Islet of Langerhans (tissue), 1 donor: ENCODE data around the gene DIP2A.

Source experiments
- FAIRE-seq: peaks from one replicate; lab custom pipeline; 2011; peaks lifted over from hg19 to GRCh38; lab: Jason Lieb, UNC

DIP2A gene

DNA sequence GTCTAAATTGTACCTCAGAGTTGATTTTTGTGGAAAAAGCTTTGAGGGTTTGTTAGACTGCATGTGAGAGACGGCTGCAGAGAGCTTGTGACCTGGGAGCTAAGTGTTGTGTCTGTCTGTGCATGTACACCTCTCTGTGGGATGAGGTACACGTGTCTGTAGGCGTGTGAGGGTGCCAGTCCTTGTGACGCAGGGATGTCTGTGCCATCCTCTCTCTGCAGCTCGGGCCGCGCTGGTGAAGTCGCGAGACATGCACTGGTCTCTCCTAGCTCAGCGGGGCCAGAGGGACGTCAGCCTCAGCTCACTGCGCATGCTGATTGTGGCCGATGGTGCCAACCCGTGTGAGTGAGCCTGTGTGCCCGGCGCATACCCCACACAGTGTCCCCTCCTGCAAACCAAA lies 79.6 kb downstream of the DIP2A start:
- no peak for FAIRE-seq

DNA sequence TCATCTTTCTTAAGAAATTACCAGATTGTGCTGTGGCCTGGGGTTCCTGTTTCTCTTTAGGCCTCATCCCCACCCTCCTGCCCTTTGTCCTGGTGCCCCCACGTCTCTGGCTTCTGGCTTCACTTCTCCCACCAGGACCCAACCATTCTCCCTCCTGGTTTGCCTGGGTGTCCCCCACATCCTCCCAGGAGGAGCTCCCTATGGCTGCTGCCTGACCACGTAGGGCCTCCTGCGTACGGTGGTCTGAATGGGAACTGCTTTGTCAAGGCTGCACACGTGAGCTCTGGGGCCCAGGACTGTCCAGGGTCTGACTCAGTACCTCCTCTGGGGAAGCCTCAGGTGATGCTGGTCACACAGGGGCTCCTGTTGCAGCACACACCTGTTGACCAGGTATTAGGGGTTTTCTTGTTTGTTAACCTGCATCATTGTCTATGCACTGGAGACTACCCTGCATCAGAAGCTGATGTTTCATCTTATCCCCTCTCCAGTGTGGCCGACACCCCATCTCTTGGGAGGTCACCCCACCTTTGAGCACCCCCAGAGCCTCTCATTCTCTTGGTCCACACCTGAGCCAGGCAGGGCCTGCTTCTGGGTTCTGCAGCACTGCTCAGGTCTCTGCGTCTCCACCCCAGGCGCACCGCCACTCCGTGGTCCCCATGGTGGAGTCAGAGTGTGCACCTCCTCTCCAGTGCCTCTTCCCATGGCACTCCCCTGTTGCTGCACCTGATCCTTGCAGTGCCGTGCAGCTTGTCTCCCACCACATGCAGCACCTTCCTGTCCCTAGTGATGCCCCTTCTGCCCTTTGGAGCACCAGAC lies 80.4 kb downstream of the DIP2A start:
- no peak for FAIRE-seq

DNA sequence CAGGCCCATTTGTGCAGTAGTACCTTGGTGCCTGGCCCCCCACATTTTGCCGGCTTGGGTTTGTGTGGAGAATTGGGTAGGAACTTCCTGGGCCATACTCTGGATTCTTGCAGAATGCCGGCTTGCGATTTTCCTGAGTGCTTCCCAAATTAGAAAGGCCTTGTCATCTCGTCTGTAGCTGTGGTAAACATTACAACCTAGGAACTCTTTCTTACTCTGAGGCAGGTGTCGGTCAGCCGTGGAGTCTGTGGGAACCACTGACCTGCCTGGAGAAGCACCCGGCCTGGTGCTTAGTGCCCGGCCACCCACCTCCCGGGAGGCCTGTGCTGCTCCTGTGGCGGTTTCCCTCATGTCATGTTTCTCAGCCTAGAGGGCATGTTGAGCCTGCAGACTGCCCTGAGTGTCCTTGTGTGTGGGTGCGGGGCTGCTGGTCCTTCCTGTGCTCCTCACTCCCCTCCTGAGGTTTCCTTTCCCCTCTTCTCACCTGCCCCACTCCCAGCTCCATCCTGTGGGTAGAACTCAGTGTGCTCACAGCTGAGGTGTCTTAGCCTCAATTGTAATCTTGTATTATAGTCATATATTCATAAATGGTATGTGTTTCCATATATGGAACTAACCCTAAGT lies 81.5 kb downstream of the DIP2A start:
- no peak for FAIRE-seq

DNA sequence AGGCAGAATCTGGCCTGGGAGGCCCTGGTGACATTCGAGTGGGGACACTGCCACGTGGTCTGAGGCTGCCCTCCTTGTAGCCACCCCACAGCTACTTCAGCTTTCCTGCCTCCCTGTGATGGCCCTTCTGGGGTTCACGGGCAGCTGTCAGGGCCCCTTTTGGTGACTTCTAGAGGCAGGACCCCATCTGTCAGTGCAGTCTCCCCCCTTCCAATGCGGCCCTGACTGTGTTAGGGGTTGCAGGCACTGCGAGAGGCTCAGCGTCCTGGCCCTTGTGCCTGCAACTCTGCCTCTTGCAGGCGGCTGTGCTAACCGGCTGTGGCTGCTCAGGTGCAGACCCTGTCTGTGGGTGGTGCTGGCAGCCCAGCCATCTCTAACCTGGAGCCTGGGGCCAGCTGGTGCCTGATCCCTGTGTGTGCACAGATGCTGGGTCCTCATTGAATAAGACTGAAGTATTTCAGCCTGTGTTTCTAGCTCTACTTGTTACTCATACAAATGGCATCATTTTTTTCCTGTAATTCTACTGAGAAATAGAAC lies 84.0 kb downstream of the DIP2A start:
- no peak for FAIRE-seq

DNA sequence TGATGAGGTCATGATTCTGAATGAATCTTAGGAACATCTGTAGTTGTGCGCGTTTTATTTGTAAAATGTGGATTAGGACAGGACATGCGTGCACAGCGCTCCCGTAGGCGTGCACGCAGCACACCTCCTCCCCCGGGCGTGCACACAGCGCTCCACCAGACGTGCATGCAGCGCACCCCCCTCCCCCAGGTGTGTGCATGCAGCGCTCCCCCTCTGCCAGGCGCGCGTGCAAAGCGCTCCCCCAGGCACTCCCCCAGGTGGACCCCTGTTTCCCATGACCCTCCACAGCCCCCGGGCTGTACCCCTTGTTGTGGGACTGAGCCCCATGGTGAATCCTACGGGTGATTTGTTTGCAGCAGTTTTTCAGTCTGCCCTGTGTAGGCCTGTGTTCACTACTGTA lies 84.6 kb downstream of the DIP2A start:
- no peak for FAIRE-seq

DNA sequence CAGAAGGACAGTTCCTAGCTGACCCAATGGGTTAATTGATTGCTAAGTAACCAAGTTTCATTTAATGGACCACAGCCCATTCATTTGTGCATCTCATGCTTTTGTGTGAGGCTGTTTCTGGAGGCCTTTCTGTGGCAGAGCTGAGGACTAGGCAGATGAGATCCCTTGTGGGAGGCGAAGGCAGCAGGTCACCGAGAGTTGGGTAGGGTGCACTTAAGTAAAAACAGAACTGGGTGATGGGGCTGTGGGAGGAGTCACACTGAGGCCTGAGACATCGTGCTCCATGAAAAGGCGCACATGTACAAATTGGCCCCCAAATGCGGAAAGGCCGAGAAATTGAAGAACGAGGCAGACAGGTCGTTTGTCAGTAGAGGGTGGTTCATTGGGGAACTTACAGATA lies 85.3 kb downstream of the DIP2A start:
- FAIRE-seq: no peak

DNA sequence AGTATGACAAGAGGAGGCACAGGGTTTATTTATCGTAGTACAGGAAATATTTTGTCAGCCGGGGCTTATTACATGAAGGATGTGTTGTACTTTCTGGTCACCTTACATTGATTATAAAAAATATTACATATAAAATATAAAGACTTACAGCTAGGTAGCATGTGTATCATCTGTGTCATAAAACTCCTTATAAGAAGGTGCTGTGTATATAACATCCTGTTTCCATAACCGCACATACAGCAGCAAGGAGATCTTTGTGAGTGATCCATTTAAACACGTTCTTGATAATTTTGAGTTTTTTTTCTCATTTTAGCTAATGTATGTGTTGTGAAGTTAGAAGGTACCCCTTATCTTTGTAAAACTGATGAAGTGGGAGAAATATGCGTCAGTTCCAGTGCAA lies 86.1 kb downstream of the DIP2A start:
- FAIRE-seq: no peak

DNA sequence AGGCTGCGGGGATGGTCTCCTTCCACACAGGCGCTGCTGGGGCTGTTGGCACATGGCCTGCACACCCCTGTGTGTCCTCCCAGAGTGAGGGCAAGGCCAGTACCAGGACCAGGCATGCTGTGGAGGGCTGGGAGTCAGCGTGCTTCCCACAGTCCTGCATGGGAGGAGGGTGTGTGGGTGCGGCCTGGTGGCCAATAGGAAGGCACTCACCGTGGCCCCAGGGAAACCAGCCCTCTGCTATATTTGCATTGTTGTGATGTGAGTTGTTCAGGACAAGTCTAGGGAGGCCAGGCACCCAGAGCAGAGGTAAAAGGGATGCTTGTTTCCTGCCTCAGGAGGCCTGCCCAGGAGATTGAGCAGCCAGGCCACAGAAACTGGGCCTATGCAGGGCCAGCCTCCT lies 86.7 kb downstream of the DIP2A start:
- no peak for FAIRE-seq

DNA sequence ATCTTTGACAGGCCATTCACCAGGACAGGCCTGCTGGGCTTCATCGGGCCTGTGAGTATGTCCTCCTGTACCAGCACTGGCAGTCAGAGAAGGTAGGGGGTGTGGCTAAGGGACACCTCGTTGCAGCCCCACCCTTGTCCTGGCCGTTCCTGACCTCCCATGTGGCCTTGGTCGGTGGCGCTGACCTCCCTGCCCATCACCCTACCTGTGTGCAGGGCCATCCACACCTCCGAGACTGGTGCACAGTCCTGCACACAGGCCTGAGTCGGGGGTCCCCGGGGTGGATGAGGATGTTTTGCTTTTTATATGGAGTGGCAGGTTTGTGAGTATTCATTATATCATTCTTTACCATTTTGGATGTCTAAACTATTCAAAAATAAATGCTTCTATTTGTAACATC lies 87.2 kb downstream of the DIP2A start:
- no peak for FAIRE-seq

DNA sequence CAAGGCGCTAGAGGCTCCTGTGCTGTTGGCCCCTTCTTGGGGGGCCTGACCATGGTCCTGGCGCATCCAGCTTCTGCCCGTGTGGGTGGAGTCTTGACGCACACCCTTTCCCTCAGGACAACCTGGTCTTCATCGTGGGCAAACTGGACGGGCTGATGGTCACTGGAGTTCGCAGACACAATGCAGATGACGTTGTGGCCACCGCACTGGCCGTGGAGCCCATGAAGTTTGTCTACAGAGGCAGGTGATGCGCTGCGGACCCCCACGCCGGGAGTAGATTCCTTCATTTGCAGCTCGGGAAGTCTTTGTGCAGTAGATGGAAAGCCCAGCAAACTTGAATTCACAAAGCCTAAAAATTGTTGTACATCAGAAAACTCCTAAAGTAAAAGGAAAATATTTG lies 88.1 kb downstream of the DIP2A start:
- FAIRE-seq: no peak

DNA sequence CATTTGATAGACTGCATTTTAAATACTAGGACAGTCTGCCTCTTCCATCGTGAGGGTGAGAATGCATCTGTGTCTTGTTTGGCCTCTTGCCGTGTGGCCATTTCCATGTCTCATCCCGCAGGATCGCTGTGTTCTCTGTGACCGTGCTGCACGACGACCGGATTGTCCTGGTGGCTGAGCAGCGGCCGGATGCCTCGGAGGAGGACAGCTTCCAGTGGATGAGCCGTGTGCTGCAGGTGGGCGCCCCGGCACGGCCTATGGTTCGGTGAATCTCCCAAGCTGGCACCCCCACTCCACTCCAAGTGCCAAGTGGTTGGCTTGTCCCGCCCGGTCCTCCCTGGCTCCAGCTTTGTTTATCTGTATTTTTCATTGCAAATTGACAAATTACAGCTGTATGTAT lies 91.0 kb downstream of the DIP2A start:
- no peak for FAIRE-seq

DNA sequence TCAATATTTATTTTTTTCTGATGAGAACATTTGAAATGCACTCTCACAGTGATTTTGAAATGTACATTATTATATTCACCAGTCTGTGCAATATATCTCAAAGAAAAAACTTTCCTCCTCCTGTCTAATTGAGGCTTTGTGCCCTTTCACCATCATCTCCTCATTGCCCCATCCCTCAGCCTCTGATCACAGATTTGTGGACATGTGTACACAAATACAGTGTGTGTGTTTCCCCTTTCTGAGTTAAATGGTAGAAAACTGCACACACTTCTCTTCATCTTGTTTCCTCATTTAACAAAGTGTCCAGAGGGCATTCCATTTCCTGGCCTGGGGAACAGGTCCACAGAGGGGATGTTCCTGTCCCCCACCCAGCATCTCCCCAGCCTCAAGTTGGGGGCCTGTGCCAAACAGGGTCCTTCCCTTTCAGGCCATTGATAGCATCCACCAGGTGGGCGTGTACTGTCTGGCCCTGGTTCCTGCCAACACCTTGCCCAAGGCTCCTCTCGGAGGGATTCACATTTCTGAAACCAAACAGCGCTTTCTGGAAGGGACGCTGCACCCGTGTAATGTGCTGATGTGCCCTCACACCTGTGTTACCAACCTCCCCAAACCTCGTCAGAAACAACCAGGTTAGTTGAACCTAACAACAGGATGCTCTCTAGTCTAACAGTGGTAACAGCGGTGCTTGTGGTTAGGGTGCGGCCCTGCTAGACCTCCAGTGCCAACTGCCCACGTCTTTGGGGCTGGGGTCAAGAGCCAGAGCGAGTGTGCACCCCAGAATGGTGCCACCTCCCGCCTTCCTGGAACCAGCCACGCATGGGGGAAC lies 91.6 kb downstream of the DIP2A start:
- FAIRE-seq: no peak

DNA sequence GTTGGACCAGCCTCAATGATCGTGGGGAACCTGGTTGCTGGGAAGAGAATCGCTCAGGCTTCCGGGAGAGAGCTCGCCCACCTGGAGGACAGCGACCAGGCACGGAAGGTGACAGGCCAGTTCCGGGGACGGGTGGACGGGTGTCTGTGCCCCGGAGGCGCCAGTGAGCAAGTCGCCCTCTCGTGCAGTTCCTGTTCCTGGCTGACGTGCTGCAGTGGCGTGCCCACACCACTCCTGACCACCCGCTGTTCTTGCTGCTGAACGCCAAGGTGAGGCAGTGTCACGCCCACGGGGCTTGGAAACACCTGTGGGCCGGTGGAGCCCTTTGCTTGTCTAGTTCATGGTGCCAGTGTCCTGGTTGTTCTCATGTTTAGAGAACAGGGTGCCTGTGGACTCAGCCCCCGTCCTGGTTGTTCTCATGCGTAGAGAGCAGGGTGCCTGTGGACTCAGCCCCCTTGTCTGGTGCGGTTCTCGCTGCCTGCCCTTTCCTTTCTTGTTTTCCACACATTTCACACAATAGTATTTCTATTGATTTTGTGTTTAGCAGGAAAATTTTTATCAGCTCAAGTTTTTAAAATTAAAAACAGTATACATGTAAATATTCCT lies 93.0 kb downstream of the DIP2A start:
- FAIRE-seq: no peak

DNA sequence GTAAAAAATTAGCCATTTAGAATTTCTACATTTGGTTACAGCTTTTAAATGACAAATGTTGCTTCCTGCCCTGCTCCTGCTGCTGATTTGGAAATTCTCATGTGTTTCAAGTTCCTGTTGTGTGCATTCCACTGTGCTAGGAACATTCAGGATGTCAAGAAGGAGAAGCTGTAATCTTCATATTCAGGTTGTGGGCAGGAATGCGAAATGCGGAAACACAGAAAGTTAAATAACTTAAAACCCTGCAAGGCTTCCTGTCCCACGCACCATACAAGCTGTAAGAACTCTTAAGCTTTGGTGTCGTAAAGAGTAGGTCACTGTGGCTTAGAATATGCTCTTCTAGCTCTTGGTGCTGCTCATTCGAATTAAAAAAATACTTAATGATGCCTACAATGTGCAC lies 93.6 kb downstream of the DIP2A start:
- FAIRE-seq: no peak

DNA sequence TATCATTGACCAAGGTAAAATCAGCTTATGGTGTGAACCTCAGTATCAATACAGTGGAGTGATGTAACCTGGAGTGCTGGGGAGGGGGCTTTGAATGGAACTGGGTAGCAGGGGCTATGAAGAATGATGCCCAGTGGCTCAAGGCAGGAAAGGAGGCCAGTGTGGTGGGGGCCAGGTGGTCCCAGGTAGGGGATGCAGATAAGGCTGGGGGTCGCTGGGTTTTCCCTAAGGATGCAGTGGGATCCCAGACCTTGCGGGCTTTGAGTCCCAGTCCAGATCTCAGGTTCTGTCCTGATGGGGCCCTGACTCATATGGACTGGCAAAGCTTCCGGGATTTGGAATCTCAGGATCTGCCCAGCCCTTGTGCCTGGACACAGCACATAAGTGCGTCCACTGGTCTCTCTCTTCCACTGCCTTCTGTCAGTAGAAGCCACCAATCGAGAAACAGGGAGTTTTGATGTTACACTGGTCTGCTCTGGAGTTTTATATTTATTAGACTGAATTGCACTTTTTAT lies 94.2 kb downstream of the DIP2A start:
- no peak for FAIRE-seq

DNA sequence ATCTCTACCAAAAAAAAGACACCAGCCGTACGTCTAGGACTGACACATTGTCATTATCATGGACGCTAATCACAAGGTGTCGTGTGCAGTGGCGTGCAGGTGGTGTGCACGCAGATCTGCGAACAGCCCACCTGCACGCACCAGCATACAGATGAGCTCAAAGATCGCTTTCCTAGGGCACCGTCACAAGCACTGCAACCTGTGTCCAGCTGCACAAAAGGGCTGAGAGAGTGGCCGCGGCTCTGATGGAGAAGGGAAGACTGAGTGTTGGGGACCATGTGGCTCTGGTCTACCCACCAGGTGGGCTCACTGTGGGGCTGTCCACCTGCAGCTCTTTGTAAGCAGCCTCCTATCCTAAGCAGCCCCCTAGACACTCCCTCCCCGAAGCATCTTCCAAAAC lies 95.3 kb downstream of the DIP2A start:
- FAIRE-seq: no peak

DNA sequence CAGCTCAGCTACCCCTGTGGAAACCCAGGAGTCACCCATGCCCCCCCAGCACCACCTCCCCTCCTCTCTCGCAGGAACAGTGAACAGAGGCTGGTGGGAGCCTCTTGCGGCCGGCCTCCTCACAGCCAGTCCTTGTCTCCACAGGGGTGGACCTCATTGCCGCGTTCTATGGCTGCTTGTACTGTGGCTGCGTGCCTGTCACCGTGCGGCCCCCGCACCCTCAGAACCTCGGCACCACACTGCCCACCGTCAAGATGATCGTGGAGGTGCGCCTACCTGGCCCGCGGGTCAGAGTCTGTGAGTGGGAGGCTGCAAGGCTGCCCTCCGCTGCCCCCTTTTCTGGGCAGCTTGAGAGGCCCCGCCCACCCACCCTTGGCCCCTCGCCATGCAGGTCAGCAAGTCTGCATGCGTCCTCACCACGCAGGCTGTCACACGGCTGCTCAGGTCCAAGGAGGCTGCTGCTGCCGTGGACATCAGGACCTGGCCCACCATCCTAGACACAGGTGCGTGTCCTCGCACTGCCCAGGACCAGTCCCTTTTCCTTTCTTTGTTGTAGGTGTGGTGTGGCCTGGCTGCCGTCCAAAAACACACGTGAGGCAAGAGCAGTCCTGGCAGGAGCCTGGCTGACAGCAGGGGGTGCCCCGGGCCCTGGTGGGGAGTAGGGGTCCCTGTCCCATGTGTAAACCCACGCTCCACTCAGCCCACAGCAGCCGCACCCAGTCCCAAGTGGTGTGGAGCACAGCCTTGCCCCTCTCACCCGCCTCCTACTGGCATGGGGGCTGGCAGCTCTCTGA lies 95.9 kb downstream of the DIP2A start:
- no peak for FAIRE-seq

DNA sequence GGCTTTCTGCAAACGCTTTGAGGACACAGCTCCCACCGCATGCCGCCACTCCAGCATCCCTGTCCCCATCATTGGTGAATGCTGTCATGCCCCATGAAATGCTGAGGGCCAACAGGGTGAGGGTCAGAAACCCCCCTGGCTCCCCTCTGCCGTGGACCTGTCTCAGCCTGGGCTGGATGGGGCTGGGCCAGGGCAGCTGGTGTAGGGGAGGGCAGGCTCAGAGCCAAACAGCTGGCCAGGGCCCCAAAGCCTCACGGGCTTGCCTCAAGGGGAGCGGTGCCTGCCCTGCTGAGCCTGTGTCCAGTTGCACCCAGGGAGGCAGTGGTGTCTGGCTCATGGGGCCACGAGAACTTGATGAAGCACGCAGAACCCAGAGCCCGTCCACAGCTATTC lies 96.5 kb downstream of the DIP2A start:
- no peak for FAIRE-seq

DNA sequence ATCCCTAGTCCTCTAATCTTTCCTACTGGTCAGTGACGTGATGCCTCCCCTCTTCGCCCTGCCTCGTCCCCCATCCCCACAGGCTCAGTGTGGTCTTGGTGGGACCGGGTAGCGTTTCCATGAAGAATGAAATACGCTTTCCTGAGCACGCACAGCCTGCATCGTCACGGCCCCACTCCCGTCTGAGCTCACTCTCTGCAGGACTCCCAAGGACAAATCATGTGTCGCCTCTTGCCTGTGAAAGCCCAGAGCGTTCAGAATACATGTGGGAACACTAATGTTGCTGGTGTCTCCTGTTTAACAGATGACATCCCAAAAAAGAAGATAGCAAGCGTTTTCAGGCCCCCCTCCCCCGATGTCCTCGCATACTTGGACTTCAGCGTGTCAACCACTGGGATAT lies 97.0 kb downstream of the DIP2A start:
- FAIRE-seq: no peak

DNA sequence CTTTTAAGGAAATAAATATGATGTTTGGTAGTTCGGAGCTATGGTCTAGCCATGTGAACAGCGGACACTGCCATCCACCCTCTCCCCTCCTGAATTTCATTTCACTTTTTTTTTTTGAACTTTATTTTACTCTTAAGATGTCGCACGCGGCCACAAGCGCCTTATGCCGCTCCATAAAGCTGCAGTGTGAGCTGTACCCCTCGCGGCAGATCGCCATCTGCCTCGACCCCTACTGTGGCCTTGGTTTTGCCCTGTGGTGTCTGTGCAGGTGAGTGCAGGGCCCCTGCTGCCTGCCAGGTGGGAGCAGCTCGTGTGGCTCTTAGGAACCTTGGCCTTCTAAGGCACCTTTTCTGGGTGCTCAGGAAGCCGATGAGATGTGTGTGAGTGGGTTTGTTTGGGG lies 98.1 kb downstream of the DIP2A start:
- FAIRE-seq: no peak

DNA sequence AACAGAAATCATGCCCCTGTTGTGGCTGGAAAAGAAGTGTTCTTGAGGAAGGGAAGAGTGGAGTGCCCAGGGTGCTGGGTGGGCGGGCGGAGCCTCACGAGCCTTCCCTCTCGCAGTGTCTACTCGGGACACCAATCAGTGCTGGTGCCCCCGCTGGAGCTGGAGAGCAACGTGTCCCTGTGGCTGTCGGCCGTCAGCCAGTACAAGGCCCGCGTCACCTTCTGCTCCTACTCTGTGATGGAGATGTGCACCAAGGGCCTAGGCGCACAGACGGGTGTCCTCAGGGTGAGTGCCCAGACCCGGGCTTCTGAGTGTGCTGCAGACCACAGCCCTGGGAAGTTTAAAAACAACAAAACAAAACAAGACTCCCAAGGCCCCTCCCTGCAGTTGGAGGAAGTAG lies 98.8 kb downstream of the DIP2A start:
- no peak for FAIRE-seq
